ENCODE results near the gene PPP1R16B.
A peak's percentile ranks its signal among the peaks of the same experiment; 100 is the strongest.

Gene PPP1R16B

GRCh38 chr20:38932457-38933120 is 127.1 kb downstream of the PPP1R16B start:
- no peak for TF ChIP-seq CTCF (IDR thresholded peaks at IDR 0.05; ENCODE audit: low read depth, low read length)
- Histone ChIP-seq H3K36me3 (peaks cover 49% of the 10 kb centered on the region), H3K9me3 (no peaks in the 10 kb centered on the region), H3K4me3 (ENCODE audit: low read depth, low read length) (no peak overlapping the region), H3K4me1 (peaks cover 5% of the 10 kb centered on the region), H3K27me3 (no peaks in the 10 kb centered on the region)
- no peak for DNase-seq

DNA sequence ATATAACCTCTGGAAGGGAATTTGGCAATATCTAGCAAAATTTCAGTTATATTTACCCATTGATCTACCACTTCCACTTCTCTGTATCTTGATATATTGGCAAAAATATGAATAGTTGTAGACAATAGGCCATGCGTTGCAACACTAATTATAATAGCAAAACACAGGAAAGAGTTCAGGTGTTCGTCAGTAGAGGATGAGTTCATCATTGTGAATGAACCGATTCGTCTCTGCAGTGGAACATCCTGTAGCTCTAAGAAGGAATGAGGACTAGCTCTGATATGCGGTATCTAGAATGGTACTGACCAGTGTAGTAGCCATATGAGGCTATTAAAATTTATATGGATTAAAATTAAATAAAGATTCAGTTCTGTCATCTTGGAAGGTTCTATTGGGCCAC is 129.0 kb downstream of the PPP1R16B start:
- Histone ChIP-seq H3K4me1 (no peaks in the 10 kb centered on the region), H3K4me3 (ENCODE audit: low read depth, low read length) (no peak overlapping the region), H3K27me3 (no peaks in the 10 kb centered on the region), H3K9me3 (no peaks in the 10 kb centered on the region), H3K36me3 (peaks cover 50% of the 10 kb centered on the region)
- no peak for DNase-seq
- TF ChIP-seq CTCF (IDR thresholded peaks at IDR 0.05; ENCODE audit: low read depth, low read length), result no peak

- Histone ChIP-seq H3K9me3 (no peaks in the 10 kb centered on the region), H3K4me1 (no peaks in the 10 kb centered on the region), H3K36me3 (peaks cover 53% of the 10 kb centered on the region), H3K27me3 (no peaks in the 10 kb centered on the region), H3K4me3 (ENCODE audit: low read depth, low read length) (no peak overlapping the region)
- peak; percentile 23 for TF ChIP-seq CTCF (IDR thresholded peaks at IDR 0.05; ENCODE audit: low read depth, low read length)
- no peak for DNase-seq
Measured at GRCh38 chr20:38935285-38935684, 129.8 kb downstream of the PPP1R16B start.

GRCh38 chr20:38935967-38936407 is 130.5 kb downstream of the PPP1R16B start:
- no peak for TF ChIP-seq CTCF (IDR thresholded peaks at IDR 0.05; ENCODE audit: low read depth, low read length)
- DNase-seq, result no peak
- Histone ChIP-seq H3K36me3 (peaks cover 60% of the 10 kb centered on the region), H3K9me3 (no peaks in the 10 kb centered on the region), H3K27me3 (no peaks in the 10 kb centered on the region), H3K4me1 (no peaks in the 10 kb centered on the region), H3K4me3 (ENCODE audit: low read depth, low read length) (no peak overlapping the region)

GRCh38 chr20:38937000-38937399 is 131.5 kb downstream of the PPP1R16B start:
- DNase-seq, result no peak
- peaks cover 69% of the 10 kb centered on the region for H3K36me3 ChIP-seq
- H3K9me3 ChIP-seq, result no peaks in the 10 kb centered on the region
- no peak for TF ChIP-seq CTCF (IDR thresholded peaks at IDR 0.05; ENCODE audit: low read depth, low read length)
- no peaks in the 10 kb centered on the region for H3K27me3 ChIP-seq
- H3K4me3 ChIP-seq (ENCODE audit: low read depth, low read length), result no peak overlapping the region
- H3K4me1 ChIP-seq, result no peaks in the 10 kb centered on the region

- no peak for DNase-seq
- peaks cover 72% of the 10 kb centered on the region for H3K36me3 ChIP-seq
- H3K9me3 ChIP-seq, result no peaks in the 10 kb centered on the region
- TF ChIP-seq CTCF (IDR thresholded peaks at IDR 0.05; ENCODE audit: low read depth, low read length), result no peak
- no peaks in the 10 kb centered on the region for H3K27me3 ChIP-seq
- no peak overlapping the region for H3K4me3 ChIP-seq (ENCODE audit: low read depth, low read length)
- H3K4me1 ChIP-seq, result no peaks in the 10 kb centered on the region
Measured at GRCh38 chr20:38937978-38938473, 132.5 kb downstream of the PPP1R16B start.
